NCI-H748 treated with DMSO at 0.1 percent for 48 hours (cell line): ENCODE data around the gene MARK3.

ENCODE experiments used
- DNase-seq: peaks from one replicate; lab custom pipeline; 2025; lab: John Stamatoyannopoulos, UW

MARK3 gene

DNA sequence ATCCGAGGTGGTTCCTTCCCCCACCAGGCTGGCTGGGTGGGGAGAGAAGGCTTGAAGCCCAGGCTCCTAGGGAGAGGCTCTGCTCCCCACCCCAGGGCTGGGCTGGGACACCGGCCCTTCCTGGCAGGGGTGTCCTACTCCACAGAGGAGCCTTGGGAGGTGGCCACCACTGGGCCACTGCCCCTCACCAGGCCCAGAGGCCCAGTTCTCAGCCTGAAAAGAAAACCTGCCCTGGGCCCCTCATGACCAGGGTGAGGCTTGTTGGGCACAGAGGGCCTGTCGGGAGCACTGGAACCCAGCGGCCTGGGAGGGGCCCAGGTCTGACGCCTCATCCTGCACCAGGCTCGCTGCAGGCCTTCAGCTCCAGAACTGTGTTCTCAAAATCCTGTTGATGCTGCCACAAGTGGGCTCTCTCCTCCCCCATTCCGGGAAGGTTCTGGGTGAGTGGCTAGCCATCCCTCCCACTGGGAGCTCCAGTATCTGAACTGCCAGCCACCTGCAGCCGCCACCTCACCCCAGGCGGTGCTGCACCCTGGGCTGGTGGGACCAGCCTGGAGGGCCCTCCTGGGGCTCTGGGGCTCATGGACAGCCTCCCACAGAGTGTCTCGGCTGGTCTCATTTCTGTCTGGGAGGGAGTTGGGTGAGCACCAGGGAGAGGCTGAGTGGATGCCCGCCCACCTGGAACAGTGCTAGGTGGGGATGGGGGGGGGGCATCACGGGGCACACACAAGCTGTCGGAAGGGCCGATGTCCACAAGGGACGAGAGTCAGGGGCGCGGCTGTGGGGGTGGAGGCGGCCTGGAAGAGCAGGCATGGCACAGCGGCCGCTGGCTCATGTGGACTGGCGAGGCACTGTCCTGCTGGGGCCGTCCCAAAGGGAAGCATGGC is 165.5 kb downstream of the MARK3 start:
- no peak for DNase-seq

DNA sequence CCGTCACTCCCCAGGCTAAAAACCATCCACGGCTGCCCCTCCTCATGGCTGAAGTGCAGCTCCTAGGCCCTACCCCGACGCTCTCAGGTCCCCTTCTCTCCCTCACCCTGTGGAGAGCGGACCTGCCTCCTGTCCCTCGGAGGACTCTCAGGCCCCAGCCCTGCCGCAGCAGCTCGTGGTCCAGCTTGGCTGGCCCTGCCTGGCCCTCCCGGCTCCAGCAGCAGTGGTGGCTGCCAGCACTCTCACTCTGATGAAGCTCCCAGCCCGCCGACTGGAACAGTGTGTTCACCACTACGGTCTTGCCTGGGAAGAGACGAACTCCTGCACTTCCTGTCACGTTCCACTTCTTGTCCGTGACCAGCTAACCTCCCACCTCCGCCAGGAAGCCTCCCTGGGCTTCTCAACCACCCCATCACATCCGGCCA is 166.1 kb downstream of the MARK3 start:
- no peak for DNase-seq

DNA sequence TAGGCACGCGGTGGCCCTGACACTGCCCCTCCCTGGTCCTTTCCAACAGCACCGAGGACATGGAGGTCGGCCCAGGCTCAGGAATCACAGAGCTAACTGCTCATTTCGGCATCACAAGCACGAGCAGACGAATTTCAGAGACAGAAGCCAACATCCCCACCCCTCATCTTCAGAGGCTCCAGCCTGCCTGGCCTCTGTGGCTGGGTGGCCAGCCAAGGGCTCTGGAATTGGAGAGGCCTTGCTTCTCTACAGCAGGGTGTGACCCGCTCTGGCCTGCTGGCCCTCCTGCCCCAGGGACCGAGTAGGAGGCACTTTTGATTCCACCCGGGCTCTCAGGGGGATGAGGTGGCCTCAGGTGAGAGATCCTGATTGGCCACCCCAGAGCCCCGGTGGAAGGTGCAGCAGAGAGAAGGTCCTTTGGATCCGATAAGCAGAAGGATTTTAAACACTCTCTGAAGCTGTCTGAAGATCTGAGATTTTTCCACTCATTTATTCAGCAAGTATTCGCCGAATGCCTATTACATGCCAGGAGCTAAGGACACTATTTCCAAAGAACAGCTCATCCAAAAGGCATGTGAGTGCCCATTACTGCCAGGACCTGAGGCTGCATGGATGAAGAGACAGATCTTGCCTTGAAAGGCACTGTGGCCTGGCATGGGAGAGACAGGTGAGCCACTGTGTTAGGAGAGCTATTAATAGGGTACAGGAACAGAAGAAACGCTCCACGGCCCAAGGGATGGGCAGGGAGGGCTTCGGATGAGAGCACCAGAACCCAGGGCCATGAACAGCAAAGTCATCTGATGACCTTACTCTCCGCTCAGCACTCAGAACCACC is 167.0 kb downstream of the MARK3 start:
- DNase-seq: no peak

DNA sequence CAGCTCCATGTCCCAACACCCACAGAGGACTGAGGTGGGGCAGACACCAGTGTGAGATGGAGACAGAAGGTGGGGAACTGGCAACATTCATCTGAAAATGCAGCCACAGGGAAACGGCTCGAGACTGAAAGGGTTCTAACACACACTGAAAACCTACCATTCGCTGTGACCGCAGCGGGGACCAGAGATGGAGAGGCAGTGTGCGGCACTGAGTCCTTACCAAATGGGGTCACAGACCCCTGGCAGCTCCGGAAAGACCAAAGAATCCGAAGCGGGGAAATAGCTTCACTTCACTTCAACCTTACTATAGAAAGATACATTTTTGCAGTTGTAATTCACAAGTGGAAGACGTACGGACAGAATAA is 167.6 kb downstream of the MARK3 start:
- DNase-seq: no peak
